ENCODE data around the gene ACTR1A.
A peak's percentile ranks its signal among the peaks of the same experiment; 100 is the strongest.
"Not testable (repeated sequence)": the region's sequence is repeated elsewhere in the genome, so short reads cannot be mapped to it uniquely, and the experiment has no call there.

The ACTR1A gene

GRCh38 chr10:102502337-102503151, at the start of gene ACTR1A:
Gene ACTR1A (minus strand): TSS chr10:102502712. CDS start chr10:102502647, 65 bp downstream.
- H3K9ac ChIP-seq (ENCODE audit: low read depth, low read length), result peak within 1 kb of the TSS; percentile 93
- H3K9me3 ChIP-seq (ENCODE audit: control insufficient read depth, insufficient read depth, low read length), result no peaks in the 10 kb centered on the region
- no peaks in the 10 kb centered on the region for H3K36me3 ChIP-seq (ENCODE audit: insufficient read depth, low read length)
- no peaks in the 10 kb centered on the region for H3K4me1 ChIP-seq (ENCODE audit: insufficient read depth, low read length)

GRCh38 chr10:102550636-102551210, 48.2 kb upstream of the ACTR1A start:
- Histone ChIP-seq H3K9ac (ENCODE audit: low read depth, low read length) (no peak overlapping the region), H3K9me3 (ENCODE audit: control insufficient read depth, insufficient read depth, low read length) (no peaks in the 10 kb centered on the region), H3K36me3 (ENCODE audit: insufficient read depth, low read length) (no peaks in the 10 kb centered on the region), H3K4me1 (ENCODE audit: insufficient read depth, low read length) (no peaks in the 10 kb centered on the region; the same call in 1 of the 2 replicates)

- H3K4me1 ChIP-seq (ENCODE audit: insufficient read depth, low read length), result no peaks in the 10 kb centered on the region
- H3K9ac ChIP-seq (ENCODE audit: low read depth, low read length), result no peak overlapping the region
- H3K36me3 ChIP-seq (ENCODE audit: insufficient read depth, low read length), result no peaks in the 10 kb centered on the region
- no peaks in the 10 kb centered on the region for H3K9me3 ChIP-seq (ENCODE audit: control insufficient read depth, insufficient read depth, low read length)
Observed at GRCh38 chr10:102549549-102549948, 47.0 kb upstream of the ACTR1A start.

GRCh38 chr10:102546606-102547320, 44.3 kb upstream of the ACTR1A start:
- Histone ChIP-seq H3K9me3 (ENCODE audit: control insufficient read depth, insufficient read depth, low read length) (no peaks in the 10 kb centered on the region), H3K9ac (ENCODE audit: low read depth, low read length) (no peak overlapping the region), H3K36me3 (ENCODE audit: insufficient read depth, low read length) (no peaks in the 10 kb centered on the region)

GRCh38 chr10:102545997-102546396, 43.5 kb upstream of the ACTR1A start:
- H3K9me3 ChIP-seq (ENCODE audit: control insufficient read depth, insufficient read depth, low read length), result no peaks in the 10 kb centered on the region
- no peaks in the 10 kb centered on the region for H3K4me1 ChIP-seq (ENCODE audit: insufficient read depth, low read length)
- H3K36me3 ChIP-seq (ENCODE audit: insufficient read depth, low read length), result no peaks in the 10 kb centered on the region
- no peak overlapping the region for H3K9ac ChIP-seq (ENCODE audit: low read depth, low read length)

More at GRCh38 chr10:102546606-102547320, 44.3 kb upstream of the ACTR1A start:
- H3K4me1 ChIP-seq (ENCODE audit: insufficient read depth, low read length), result no peaks in the 10 kb centered on the region

- no peaks in the 10 kb centered on the region for H3K9me3 ChIP-seq (ENCODE audit: control insufficient read depth, insufficient read depth, low read length)
- no peaks in the 10 kb centered on the region for H3K36me3 ChIP-seq (ENCODE audit: insufficient read depth, low read length)
- H3K9ac ChIP-seq (ENCODE audit: low read depth, low read length), result no peak overlapping the region
- no peaks in the 10 kb centered on the region for H3K4me1 ChIP-seq (ENCODE audit: insufficient read depth, low read length)
Observed at GRCh38 chr10:102545265-102545871, 42.9 kb upstream of the ACTR1A start.

- no peaks in the 10 kb centered on the region for H3K4me1 ChIP-seq (ENCODE audit: insufficient read depth, low read length)
- no peaks in the 10 kb centered on the region for H3K9me3 ChIP-seq (ENCODE audit: control insufficient read depth, insufficient read depth, low read length)
- no peaks in the 10 kb centered on the region for H3K36me3 ChIP-seq (ENCODE audit: insufficient read depth, low read length)
- H3K9ac ChIP-seq (ENCODE audit: low read depth, low read length), result no peak overlapping the region
Observed at GRCh38 chr10:102542800-102543418, 40.4 kb upstream of the ACTR1A start.

- Histone ChIP-seq H3K9me3 (ENCODE audit: control insufficient read depth, insufficient read depth, low read length) (no peaks in the 10 kb centered on the region), H3K9ac (ENCODE audit: low read depth, low read length) (no peak overlapping the region), H3K36me3 (ENCODE audit: insufficient read depth, low read length) (no peaks in the 10 kb centered on the region), H3K4me1 (ENCODE audit: insufficient read depth, low read length) (no peaks in the 10 kb centered on the region)
Observed at GRCh38 chr10:102540023-102540422, 37.5 kb upstream of the ACTR1A start.

GRCh38 chr10:102538811-102539210, 36.3 kb upstream of the ACTR1A start:
- Histone ChIP-seq H3K4me1 (ENCODE audit: insufficient read depth, low read length) (no peaks in the 10 kb centered on the region), H3K9ac (ENCODE audit: low read depth, low read length) (no peak overlapping the region), H3K36me3 (ENCODE audit: insufficient read depth, low read length) (no peaks in the 10 kb centered on the region), H3K9me3 (ENCODE audit: control insufficient read depth, insufficient read depth, low read length) (no peaks in the 10 kb centered on the region)

- Histone ChIP-seq H3K4me1 (ENCODE audit: insufficient read depth, low read length) (no peaks in the 10 kb centered on the region), H3K36me3 (ENCODE audit: insufficient read depth, low read length) (no peaks in the 10 kb centered on the region), H3K9me3 (ENCODE audit: control insufficient read depth, insufficient read depth, low read length) (no peaks in the 10 kb centered on the region), H3K9ac (ENCODE audit: low read depth, low read length) (no peak overlapping the region)
Observed at GRCh38 chr10:102537948-102538347, 35.4 kb upstream of the ACTR1A start.

GRCh38 chr10:102537367-102537766, 34.9 kb upstream of the ACTR1A start:
- H3K36me3 ChIP-seq (ENCODE audit: insufficient read depth, low read length), result no peaks in the 10 kb centered on the region
- H3K9ac ChIP-seq (ENCODE audit: low read depth, low read length), result no peak overlapping the region
- no peaks in the 10 kb centered on the region for H3K4me1 ChIP-seq (ENCODE audit: insufficient read depth, low read length)

GRCh38 chr10:102535481-102536147, 33.1 kb upstream of the ACTR1A start:
- no peak overlapping the region for H3K9ac ChIP-seq (ENCODE audit: low read depth, low read length)
- no peaks in the 10 kb centered on the region for H3K4me1 ChIP-seq (ENCODE audit: insufficient read depth, low read length)
- H3K36me3 ChIP-seq (ENCODE audit: insufficient read depth, low read length), result no peaks in the 10 kb centered on the region
- no peaks in the 10 kb centered on the region; the same call in 1 of the 2 replicates for H3K9me3 ChIP-seq (ENCODE audit: control insufficient read depth, insufficient read depth, low read length)

More at GRCh38 chr10:102537367-102537766, 34.9 kb upstream of the ACTR1A start:
- H3K9me3 ChIP-seq (ENCODE audit: control insufficient read depth, insufficient read depth, low read length), result no peaks in the 10 kb centered on the region; the same call in 1 of the 2 replicates

- H3K9me3 ChIP-seq (ENCODE audit: control insufficient read depth, insufficient read depth, low read length); H3K9ac ChIP-seq (ENCODE audit: low read depth, low read length); H3K4me1 ChIP-seq (ENCODE audit: insufficient read depth, low read length); H3K36me3 ChIP-seq (ENCODE audit: insufficient read depth, low read length): not testable (repeated sequence)
Observed at GRCh38 chr10:102534966-102535365, 32.5 kb upstream of the ACTR1A start.
